K562 (cell line): ENCODE data around the gene FIGLA. TPM values are rescaled to one million over a fixed set of nuclear protein-coding genes. Genes with fewer than 3 reads are reported as not detected.

ENCODE experiments used
- ATAC-seq: fragments of 200-7000 bp; cut with Tn5 transposase; 3 replicates; pipeline ENCODE4 v1.9.1; 2020; ENCODE audit warnings: moderate library complexity
- BruUV-seq: library from RNA; stranded (reverse); fragments of 400-500 nt; replicated peaks from 2 replicates; lab custom pipeline; 2021; lab: Mats Ljungman, UMichigan
- CTCF ChIA-PET: fragments of 300-600 bp; formaldehyde crosslinking; extraction: SDS; loops from one replicate; lab custom pipeline; 2021; ENCODE audit warnings: low intra/inter-chr PET ratio; lab: Yijun Ruan, JAX
- POLR2A ChIA-PET: fragments of 300-600, 350-650 bp; sonication (Branson Sonifier 250); formaldehyde crosslinking; extraction: SDS; loops from one replicate; lab custom pipeline; 2021; ENCODE audit warnings: antibody characterized with exemption, inconsistent platforms; lab: Yijun Ruan, JAX
- DNase-seq, 4 experiments: peaks; one replicate each; pipeline versions ENCODE4 v3.0.0 to v3.0.0-alpha.2; 2011 to 2018; ENCODE audit warnings: low spot score in 3 of 4, mixed read lengths in 3 of 4; ENCODE audit errors: extremely low read depth in 1 of 4
- FAIRE-seq: peaks from 2 replicates; lab custom pipeline; 2011; peaks lifted over from hg19 to GRCh38; lab: Jason Lieb, UNC
- H2AFZ ChIP-seq: 2 replicates; pipeline ENCODE4 v1.6.0; 2011; ENCODE audit warnings: low read depth, low read length, control low read depth, inconsistent platforms
- H3K27ac ChIP-seq: fragments of 200-600 bp; 3 replicates; pipeline ENCODE4 v1.8.0; 2011; ENCODE audit warnings: low read depth, mild to moderate bottlenecking, control low read depth, inconsistent platforms, low read length, moderate library complexity, mixed read lengths; ENCODE audit errors: extremely low read depth
- H3K27me3 ChIP-seq, 2 experiments: fragments of 300-600 bp in 1 of 2; 2 replicates in 1 of 2; 3 replicates in 1 of 2; pipeline versions ENCODE4 v1.6.0 to v1.8.0; 2011; ENCODE audit warnings: inconsistent platforms in 2 of 2, low read length in 2 of 2, mild to moderate bottlenecking in 1 of 2, mixed read lengths in 1 of 2, moderate library complexity in 1 of 2; ENCODE audit not compliant: control insufficient read depth in 2 of 2, insufficient read depth in 2 of 2
- H3K36me3 ChIP-seq: fragments of 300-600 bp; 3 replicates; pipeline ENCODE4 v1.8.0; 2011; ENCODE audit warnings: mild to moderate bottlenecking, low read length, inconsistent platforms; ENCODE audit not compliant: control insufficient read depth, insufficient read depth
- H3K4me1 ChIP-seq, 2 experiments: fragments of 200-600 bp in 1 of 2; replicated peaks in 1 of 2; 2 replicates in 1 of 2; 3 replicates in 1 of 2; pipeline versions ENCODE4 v1.5.1 to v1.8.0; 2011; ENCODE audit warnings: inconsistent platforms in 2 of 2, low read length in 2 of 2, mild to moderate bottlenecking in 1 of 2, mixed read lengths in 1 of 2, moderate library complexity in 1 of 2; ENCODE audit not compliant: control insufficient read depth in 2 of 2, insufficient read depth in 2 of 2
- H3K4me2 ChIP-seq: 2 replicates; pipeline ENCODE4 v1.6.1; 2011; ENCODE audit warnings: low read length, control low read depth, inconsistent platforms, mixed read lengths; ENCODE audit not compliant: insufficient read depth
- H3K4me3 ChIP-seq: fragments of 200-600 bp; sonication (generic), shearing (Covaris generic); 2 replicates; pipeline ENCODE4 v1.5.1; 2016; ENCODE audit warnings: control low read depth, inconsistent platforms
- H3K79me2 ChIP-seq: fragments of 200-600 bp; 3 replicates; pipeline ENCODE4 v1.8.0; 2011; ENCODE audit warnings: low read length, inconsistent platforms; ENCODE audit not compliant: control insufficient read depth, insufficient read depth
- H3K9ac ChIP-seq, 2 experiments: 2 replicates each; pipeline versions ENCODE4 v1.6.0 to v1.6.1; 2011; ENCODE audit warnings: low read depth in 2 of 2, low read length in 2 of 2, control low read depth in 1 of 2, inconsistent platforms in 1 of 2, mild to moderate bottlenecking in 1 of 2, mixed read lengths in 1 of 2; ENCODE audit not compliant: insufficient read depth in 1 of 2
- H3K9me1 ChIP-seq: one replicate; pipeline ENCODE4 v1.6.0; 2011; ENCODE audit warnings: inconsistent platforms, mild to moderate bottlenecking, low read length, moderate library complexity; ENCODE audit not compliant: control insufficient read depth, insufficient read depth
- H3K9me3 ChIP-seq: replicated peaks from 2 replicates; pipeline ENCODE4 v1.5.1; 2011; ENCODE audit warnings: low read depth, low read length, inconsistent platforms; ENCODE audit not compliant: control insufficient read depth, insufficient read depth
- H4K20me1 ChIP-seq: replicated peaks from 2 replicates; pipeline ENCODE4 v1.6.1; 2011; ENCODE audit warnings: low read length, inconsistent platforms, mixed read lengths; ENCODE audit not compliant: control insufficient read depth, insufficient read depth
- ARNT ChIP-seq, 2 experiments: fragments of 450-650 bp; IDR thresholded peaks; 2 replicates each; pipeline ENCODE4 v1.6.1; 2016; ENCODE audit warnings: mild to moderate bottlenecking in 1 of 2
- CSDE1 ChIP-seq, 2 experiments: fragments of 450-650 bp; IDR thresholded peaks; 2 replicates each; pipeline ENCODE4 v1.6.1; 2016; ENCODE audit warnings: mild to moderate bottlenecking in 1 of 2
- JUND ChIP-seq, 2 experiments: IDR thresholded peaks; 2 replicates in 1 of 2; 3 replicates in 1 of 2; pipeline ENCODE4 v1.6.1; 2011; ENCODE audit warnings: borderline replicate concordance in 2 of 2, low read depth in 2 of 2, low read length in 2 of 2, improper control_type of control experiment in 1 of 2, missing biosample characterization in 1 of 2, missing genetic modification characterization in 1 of 2, missing genetic modification reagents in 1 of 2
- KLF10 ChIP-seq: fragments of 250-450 bp; sonication (Bioruptor Pico); IDR thresholded peaks from 2 replicates; pipeline ENCODE4 v1.6.1; 2021; ENCODE audit warnings: matching md5 sums
- PHF8 ChIP-seq: fragments of 200-600 bp; sonication (generic); IDR thresholded peaks from 2 replicates; pipeline ENCODE4 v1.6.1; 2012; ENCODE audit warnings: mixed run types, mild to moderate bottlenecking, inconsistent platforms, low read length, moderate library complexity, borderline replicate concordance
- POLR2H ChIP-seq: IDR thresholded peaks from 2 replicates; pipeline ENCODE4 v1.6.1; 2016; ENCODE audit warnings: missing genetic modification characterization, low read depth, mild to moderate bottlenecking, control low read depth, missing compliant biosample characterization, moderate library complexity
- PRPF4 ChIP-seq: fragments of 200-400 bp; formaldehyde crosslinking; IDR thresholded peaks from one replicate; pipeline ENCODE4 v1.6.1; 2017; ENCODE audit warnings: low read length, low read depth, mild to moderate bottlenecking; ENCODE audit not compliant: insufficient read depth, poor library complexity, severe bottlenecking
- RCOR1 ChIP-seq, 2 experiments: IDR thresholded peaks; 2 replicates each; pipeline ENCODE4 v1.6.1; 2012; ENCODE audit warnings: low read depth in 2 of 2, low read length in 2 of 2, borderline replicate concordance in 1 of 2, improper control_type of control experiment in 1 of 2
- SNIP1 ChIP-seq: fragments of 450-650 bp; IDR thresholded peaks from 2 replicates; pipeline ENCODE4 v1.7.1; 2017; ENCODE audit warnings: low read depth, mild to moderate bottlenecking
- SP1 ChIP-seq: sonication (generic); formaldehyde crosslinking; IDR thresholded peaks from 2 replicates; pipeline ENCODE4 v1.8.1; 2022; ENCODE audit warnings: mild to moderate bottlenecking, missing genetic modification reagents
- YY1 ChIP-seq, 3 experiments: IDR thresholded peaks; 2 replicates each; pipeline ENCODE4 v1.6.1; 2011; ENCODE audit warnings: low read length in 2 of 3, mild to moderate bottlenecking in 2 of 3, moderate library complexity in 2 of 3, borderline replicate concordance in 1 of 3, control low read depth in 1 of 3, low read depth in 1 of 3; ENCODE audit not compliant: insufficient read depth in 3 of 3, insufficient replicate concordance in 2 of 3, control insufficient read depth in 1 of 3, insufficient read length in 1 of 3; ENCODE audit errors: extremely low read depth in 1 of 3
- ZNF140 ChIP-seq: fragments of 250-450 bp; sonication (Bioruptor Pico); IDR thresholded peaks from 2 replicates; pipeline ENCODE4 v1.8.0; 2021; ENCODE audit warnings: moderate library complexity, mild to moderate bottlenecking, inconsistent platforms
- ZNF384 ChIP-seq: IDR thresholded peaks from 2 replicates; pipeline ENCODE4 v1.6.1; 2012; ENCODE audit warnings: low read depth, low read length, improper control_type of control experiment
- ZNF507 ChIP-seq: conservative IDR thresholded peaks from 2 replicates; pipeline ENCODE4 v1.6.1; 2017; ENCODE audit warnings: missing genetic modification characterization, missing compliant biosample characterization
- ZNF561 ChIP-seq: fragments of 450-650 bp; formaldehyde crosslinking; conservative IDR thresholded peaks from 2 replicates; pipeline ENCODE4 v1.4.0; 2020; ENCODE audit warnings: mild to moderate bottlenecking, moderate library complexity
- ZNF668 ChIP-seq: fragments of 250-450 bp; sonication (Bioruptor Pico); IDR thresholded peaks from 2 replicates; pipeline ENCODE4 v1.8.0; 2022; ENCODE audit warnings: mild to moderate bottlenecking, inconsistent platforms
- WGBS: fragments of 100-300 bp; shearing (Covaris generic); methylation state at CpG from one replicate; pipeline ENCODE4 v1.1.6; 2016; ENCODE audit warnings: low coverage, mixed read lengths; ENCODE audit not compliant: insufficient coverage; ENCODE audit errors: missing lambda C conversion rate; 5-methylcytosine and 5-hydroxymethylcytosine counted together
- in situ Hi-C: fragments of 300-500 bp; cut with MboI; formaldehyde crosslinking; loops from 4 replicates; pipeline ENCODE4 v1.15.0; 2018; ENCODE audit warnings: inconsistent platforms, mixed read lengths
- intact Hi-C: fragments of 100-400 bp; cut with micrococcal nuclease; formaldehyde crosslinking; loops from 2 replicates; pipeline ENCODE4 v1.14.2; 2022
- polyA plus RNA-seq, 8 experiments: library from polyadenylated mRNA; depleted of rRNA in 4 of 8; stranded (reverse) in 5 of 8; unstranded in 3 of 8; fragments of >200 nt; fragmentation: Nextera tagmentation in 2 of 8; fragmentation: Illumina TruSeq in 1 of 8; extraction: Ambion mirVana in 2 of 8; extraction: Trizol in 1 of 8; gene quantifications; 2 replicates each; pipeline versions ENCODE4 v1.2.1 to v1.2.3, GENCODE V29; 2011 to 2014; ENCODE audit warnings: inconsistent platforms in 1 of 8, missing spikeins in 1 of 8
- total RNA-seq, 7 experiments: library from RNA; depleted of rRNA in 6 of 7; stranded (reverse); fragments of >200 nt in 6 of 7; fragmentation: Illumina TruSeq in 2 of 7; extraction: Trizol in 2 of 7; gene quantifications; 2 replicates each; pipeline versions ENCODE4 v1.2.1 to v1.2.3, GENCODE V29; 2011 to 2021; ENCODE audit warnings: low replicate concordance in 1 of 7
- TF ChIP-seq, protein P1 (sequence below): fragments of 450-650 bp; IDR thresholded peaks from 2 replicates; pipeline ENCODE4 v1.7.0; 2016; ENCODE audit warnings: borderline replicate concordance

Gene FIGLA
- total and polyA plus RNA-seq, 9 of the 15 experiments (the other 6 are each of a cell fraction or from before 2014, with no cell fraction given): not detected

DNA sequence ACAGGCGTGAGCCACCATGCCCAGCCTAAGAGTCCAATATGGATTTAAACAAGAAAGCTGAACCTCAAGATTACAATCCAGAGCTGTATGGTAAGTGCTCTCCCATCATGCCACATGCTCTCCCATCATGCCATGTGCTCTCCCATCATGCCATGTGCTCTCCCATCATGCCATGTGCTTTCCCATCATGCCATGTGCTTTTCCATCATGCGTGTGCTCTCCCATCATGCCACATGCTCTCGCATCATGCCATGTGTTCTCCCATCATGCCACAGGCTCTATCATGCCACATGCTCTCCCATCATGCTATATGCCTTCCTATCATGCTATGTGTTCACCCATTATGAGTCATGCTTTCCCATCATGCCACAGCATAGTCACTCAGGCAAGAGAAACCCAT, 43.2 kb downstream of the FIGLA start:
- H3K27me3 ChIP-seq: no peaks in the 10 kb centered on the region
- no peak overlapping the region for H3K4me3 ChIP-seq
- BruUV-seq: no TSS peak
- H3K4me1 ChIP-seq: peaks cover 4 to 14% of the 10 kb centered on the region in 2 experiments; a peak in 3 of 5 replicates
- ATAC-seq (no peak), FAIRE-seq (no peak), DNase-seq (no peak)
- WGBS: 95% methylated on average over 3 of the region's 3 CpGs
- H3K4me2 ChIP-seq: no peak overlapping the region
- no peaks in the 10 kb centered on the region for H3K9me3 ChIP-seq
- in situ Hi-C loops (no loop called here), intact Hi-C loops (no loop called here)
- no peak overlapping the region for H3K9ac ChIP-seq
- no peak overlapping the region for H2AFZ ChIP-seq
- ChIA-PET CTCF (interaction anchor here (1.7 kb wide), 1 partner anchor 60 kb away, joined by 4 read pairs; no protein-coding TSS in a partner anchor), POLR2A (no interaction called here)
- H3K36me3 ChIP-seq: no peaks in the 10 kb centered on the region
- H3K27ac ChIP-seq: no peak overlapping the region
- H4K20me1 ChIP-seq: no peaks in the 10 kb centered on the region
- peaks cover 4% of the 10 kb centered on the region for H3K9me1 ChIP-seq
- H3K79me2 ChIP-seq: peaks cover 25% of the 10 kb centered on the region; the same call in 2 of the 3 replicates
- TF ChIP-seq POLR2H (tag) (no peak), ZNF140 (CRISPR knock-in tag) (no peak), CSDE1 (IDR thresholded peaks at IDR 0.05) (no peak), ARNT (IDR thresholded peaks at IDR 0.05) (0 out of 4 replicates have a peak, but pooled peaks of 1 of the 2 experiments have one; percentile 53), ZNF668 (CRISPR knock-in tag) (no peak), SNIP1 (no peak), RCOR1 (IDR thresholded peaks at IDR 0.05; ENCODE audit: borderline replicate concordance in 1 of 2, low read depth in 2 of 2, low read length in 2 of 2) (no peak), SP1 (CRISPR knock-in tag) (no peak), ZNF507 (tag) (no peak), YY1 (IDR thresholded peaks at IDR 0.05; ENCODE audit: borderline replicate concordance in 1 of 3, control insufficient read depth in 1 of 3, extremely low read depth in 1 of 3, insufficient read depth in 3 of 3, insufficient read length in 1 of 3, insufficient replicate concordance in 2 of 3, low read depth in 1 of 3, low read length in 2 of 3) (no peak), JUND (IDR thresholded peaks at IDR 0.05; ENCODE audit: borderline replicate concordance, low read depth, low read length) (peak; percentile 28; the same call in 1 of the 2 replicates), JUND (tag; IDR thresholded peaks at IDR 0.05; ENCODE audit: borderline replicate concordance, low read depth, low read length) (0 out of 3 replicates have a peak, but pooled peaks have one; percentile 16), KLF10 (CRISPR knock-in tag) (no peak), ZNF384 (no peak), PRPF4 (no peak), PHF8 (no peak), ZNF561 (CRISPR knock-in tag) (no peak)
- TF ChIP-seq, protein P1, sequence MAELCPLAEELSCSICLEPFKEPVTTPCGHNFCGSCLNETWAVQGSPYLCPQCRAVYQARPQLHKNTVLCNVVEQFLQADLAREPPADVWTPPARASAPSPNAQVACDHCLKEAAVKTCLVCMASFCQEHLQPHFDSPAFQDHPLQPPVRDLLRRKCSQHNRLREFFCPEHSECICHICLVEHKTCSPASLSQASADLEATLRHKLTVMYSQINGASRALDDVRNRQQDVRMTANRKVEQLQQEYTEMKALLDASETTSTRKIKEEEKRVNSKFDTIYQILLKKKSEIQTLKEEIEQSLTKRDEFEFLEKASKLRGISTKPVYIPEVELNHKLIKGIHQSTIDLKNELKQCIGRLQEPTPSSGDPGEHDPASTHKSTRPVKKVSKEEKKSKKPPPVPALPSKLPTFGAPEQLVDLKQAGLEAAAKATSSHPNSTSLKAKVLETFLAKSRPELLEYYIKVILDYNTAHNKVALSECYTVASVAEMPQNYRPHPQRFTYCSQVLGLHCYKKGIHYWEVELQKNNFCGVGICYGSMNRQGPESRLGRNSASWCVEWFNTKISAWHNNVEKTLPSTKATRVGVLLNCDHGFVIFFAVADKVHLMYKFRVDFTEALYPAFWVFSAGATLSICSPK: no peak
